Muscle of leg (tissue), 11 donors: ENCODE data around the gene CDPF1. TPM values are rescaled to one million over a fixed set of nuclear protein-coding genes. Genes with fewer than 3 reads are reported as not detected.

ENCODE experiments used
- DNase-seq: peaks from one replicate; pipeline ENCODE4 v3.0.0; 2013
- H3K27ac ChIP-seq: one replicate; pipeline ENCODE4 v1.5.1; 2013; ENCODE audit warnings: mild to moderate bottlenecking, low read length, control low read depth
- H3K27me3 ChIP-seq: one replicate; pipeline ENCODE4 v1.6.1; 2013; ENCODE audit warnings: low read length; ENCODE audit not compliant: control insufficient read depth, insufficient read depth
- H3K36me3 ChIP-seq: one replicate; pipeline ENCODE4 v1.6.1; 2013; ENCODE audit warnings: low read length; ENCODE audit not compliant: control insufficient read depth, insufficient read depth
- H3K4me1 ChIP-seq: one replicate; pipeline ENCODE4 v1.6.1; 2013; ENCODE audit warnings: low read length; ENCODE audit not compliant: control insufficient read depth, insufficient read depth
- H3K4me3 ChIP-seq: one replicate; pipeline ENCODE4 v1.5.1; 2013; ENCODE audit warnings: low read length, control low read depth
- H3K9me3 ChIP-seq: replicated peaks from 2 replicates; pipeline ENCODE4 v1.6.1; 2013; ENCODE audit warnings: low read depth, low read length; ENCODE audit not compliant: control insufficient read depth
- WGBS: methylation state at CpG from one replicate; pipeline ENCODE4 v1.1.5; 2013; ENCODE audit warnings: missing lambda C conversion rate; ENCODE audit not compliant: insufficient coverage; 5-methylcytosine and 5-hydroxymethylcytosine counted together
- polyA plus RNA-seq, 8 donors: library from polyadenylated mRNA; unstranded; fragments of 120-200 nt; gene quantifications; one replicate each; pipeline versions ENCODE4 v1.2.1 to v1.2.3, GENCODE V29; 2013; ENCODE audit warnings: inconsistent platforms in 1 of 8, low replicate concordance in 1 of 8; ENCODE audit not compliant: insufficient read length in 8 of 8, insufficient read depth in 1 of 8
- total RNA-seq: library from RNA; stranded (reverse); fragments of 120-200 nt; gene quantifications from one replicate; pipeline ENCODE4 v1.2.4, GENCODE V29; 2013

CDPF1 gene
- total and polyA plus RNA-seq, 9 donors, result 10.4 to 15.0 (median 13.0) TPM

DNA sequence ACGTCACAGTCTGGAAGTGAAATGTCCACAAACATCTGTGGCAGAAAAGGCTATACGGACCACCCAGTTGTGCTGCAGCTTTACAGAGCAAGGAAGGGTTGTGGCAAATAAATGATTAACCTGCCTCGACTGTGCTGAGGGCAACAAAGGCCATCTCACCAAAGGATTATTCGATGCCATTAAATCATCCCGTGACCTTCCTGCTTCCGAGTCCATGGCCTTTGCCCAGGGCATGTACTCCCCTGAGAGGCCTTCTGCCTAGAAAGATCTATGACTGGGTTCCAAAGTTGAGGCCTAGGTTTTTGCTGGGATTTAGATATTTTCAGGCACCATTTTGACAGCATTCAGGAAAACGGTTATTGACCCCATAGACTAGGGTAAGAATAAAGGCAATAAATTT is 9.2 kb downstream of the CDPF1 start:
- H3K4me1 ChIP-seq, result peaks cover 46% of the 10 kb centered on the region
- H3K27ac ChIP-seq, result no peak overlapping the region

DNA sequence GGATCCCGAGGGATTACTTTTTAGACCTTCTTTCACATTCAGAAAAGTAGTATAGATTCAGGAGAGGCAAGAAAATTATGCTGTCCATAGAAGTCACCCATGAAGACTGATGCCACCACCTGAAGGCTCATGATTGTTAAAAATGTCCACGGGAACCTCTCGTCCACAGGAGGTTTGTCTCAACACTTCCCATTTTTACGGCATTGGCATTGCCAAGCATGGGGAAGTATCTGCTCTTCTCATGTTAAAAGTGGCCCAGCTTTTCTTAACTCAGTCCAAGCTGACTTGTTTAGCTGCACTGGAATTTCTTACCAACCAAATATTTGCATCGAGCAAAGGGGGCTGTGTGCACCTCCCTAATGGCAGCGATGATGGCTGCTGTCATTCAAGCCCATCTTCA is 9.6 kb downstream of the CDPF1 start:
- H3K27me3 ChIP-seq, result no peaks in the 10 kb centered on the region
- no peak for DNase-seq
- H3K9me3 ChIP-seq, result no peaks in the 10 kb centered on the region
- no peak overlapping the region for H3K27ac ChIP-seq
- H3K36me3 ChIP-seq, result peaks cover 59% of the 10 kb centered on the region
- H3K4me1 ChIP-seq, result peaks cover 42% of the 10 kb centered on the region
- H3K4me3 ChIP-seq, result no peak overlapping the region
- WGBS, result 93% methylated on average over 4 of the region's 6 CpGs

More for the DNA sequence above, 9.2 kb downstream of the CDPF1 start:
- H3K36me3 ChIP-seq, result peaks cover 59% of the 10 kb centered on the region
- 74% methylated on average over 6 of the region's 7 CpGs for WGBS
- no peaks in the 10 kb centered on the region for H3K27me3 ChIP-seq
- no peak for DNase-seq
- H3K4me3 ChIP-seq, result no peak overlapping the region
- H3K9me3 ChIP-seq, result no peaks in the 10 kb centered on the region

DNA sequence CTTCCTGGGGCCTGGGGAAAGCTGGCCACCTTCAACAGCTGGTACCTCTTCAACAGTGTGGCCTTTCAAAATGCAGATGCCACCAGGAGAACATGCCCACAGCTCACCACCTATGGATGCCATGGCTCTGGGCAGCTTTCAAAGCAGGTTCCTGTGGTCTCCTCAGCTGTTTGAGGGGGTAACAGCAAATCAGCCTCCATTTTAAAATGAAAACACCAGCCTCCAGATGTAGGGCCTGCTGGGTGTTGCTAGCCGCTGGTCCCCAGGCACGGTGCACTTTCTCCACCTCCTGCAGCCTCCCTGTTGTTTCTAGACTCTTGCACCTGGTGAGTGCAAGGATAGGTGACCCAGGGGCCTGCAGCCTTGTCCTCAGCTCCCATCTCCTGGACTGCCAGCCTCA is 10.0 kb downstream of the CDPF1 start:
- Histone ChIP-seq H3K27ac (peak overlapping the region; percentile 29), H3K4me1 (peaks cover 37% of the 10 kb centered on the region), H3K27me3 (no peaks in the 10 kb centered on the region), H3K9me3 (no peaks in the 10 kb centered on the region), H3K4me3 (no peak overlapping the region), H3K36me3 (peaks cover 62% of the 10 kb centered on the region)
- DNase-seq, result no peak
- 71% methylated on average over 2 of the region's 2 CpGs for WGBS

DNA sequence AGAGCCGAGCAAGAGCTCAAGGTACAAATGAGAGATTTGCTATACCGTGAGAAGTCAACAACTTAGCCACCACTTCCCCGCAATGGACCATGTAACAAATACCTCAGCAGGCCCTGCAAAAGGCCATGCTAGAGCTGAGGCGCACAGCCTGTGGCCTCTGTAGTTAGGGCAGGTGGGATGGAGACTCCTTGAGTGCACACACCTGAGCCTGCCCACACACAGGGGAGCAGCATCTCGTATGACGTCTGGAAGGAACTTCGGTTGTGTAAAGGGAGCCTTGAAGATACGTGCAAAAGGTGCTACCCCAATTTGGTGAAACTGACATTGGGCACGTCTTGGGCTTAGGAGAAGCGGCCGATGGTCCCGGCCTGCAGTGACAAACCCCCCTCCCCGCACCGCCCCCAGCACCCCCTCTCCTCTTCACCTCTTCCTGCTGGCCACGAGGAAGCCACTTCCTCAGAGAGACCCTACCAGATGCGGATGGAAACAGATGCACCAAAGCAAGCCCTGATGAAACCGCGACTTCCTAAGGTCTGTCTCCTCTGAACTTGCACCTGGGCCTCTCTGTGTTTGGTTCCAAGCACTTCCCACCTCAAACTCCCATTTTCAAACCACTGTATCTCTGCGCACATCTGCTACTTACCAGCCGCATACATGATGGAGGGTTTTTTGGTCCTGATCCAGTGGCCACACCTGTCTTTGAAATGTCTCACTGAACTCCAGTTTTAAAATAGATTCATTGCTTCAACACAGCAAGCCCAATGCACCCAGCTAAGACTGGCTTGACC is 10.6 kb downstream of the CDPF1 start:
- H3K4me1 ChIP-seq, result peaks cover 31% of the 10 kb centered on the region
- H3K36me3 ChIP-seq, result peaks cover 60% of the 10 kb centered on the region

DNA sequence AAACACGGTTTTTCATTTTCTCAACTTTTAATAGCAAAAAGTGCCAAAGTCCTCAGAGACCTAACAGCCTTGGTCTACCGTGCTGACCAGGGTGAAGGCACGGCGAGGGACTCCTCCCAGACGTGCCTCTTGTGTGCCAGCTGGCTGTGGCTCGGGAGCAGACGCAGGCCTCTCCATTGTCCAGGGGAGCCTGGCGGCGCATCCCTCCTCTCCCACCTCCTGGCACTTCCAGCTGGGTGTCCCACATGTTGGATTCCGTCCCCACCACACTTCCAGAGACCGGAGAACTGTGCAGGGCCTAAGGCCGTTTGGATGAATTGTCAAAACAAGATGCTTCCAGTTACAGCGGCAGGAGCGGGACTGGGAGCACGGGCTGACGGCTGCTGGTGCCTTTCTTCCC is 11.6 kb downstream of the CDPF1 start:
- 88% methylated on average over 16 of the region's 16 CpGs for WGBS
- Histone ChIP-seq H3K9me3 (no peaks in the 10 kb centered on the region), H3K4me3 (no peak overlapping the region), H3K27me3 (no peaks in the 10 kb centered on the region), H3K4me1 (peaks cover 26% of the 10 kb centered on the region), H3K36me3 (peaks cover 55% of the 10 kb centered on the region), H3K27ac (no peak overlapping the region)
- no peak for DNase-seq

More for the DNA sequence above, 10.6 kb downstream of the CDPF1 start:
- WGBS, result 77% methylated on average over 15 of the region's 20 CpGs
- H3K27ac ChIP-seq, result peak overlapping the region; percentile 29
- H3K27me3 ChIP-seq, result no peaks in the 10 kb centered on the region
- no peak overlapping the region for H3K4me3 ChIP-seq
- no peaks in the 10 kb centered on the region for H3K9me3 ChIP-seq
- DNase-seq, result peak; percentile 42

DNA sequence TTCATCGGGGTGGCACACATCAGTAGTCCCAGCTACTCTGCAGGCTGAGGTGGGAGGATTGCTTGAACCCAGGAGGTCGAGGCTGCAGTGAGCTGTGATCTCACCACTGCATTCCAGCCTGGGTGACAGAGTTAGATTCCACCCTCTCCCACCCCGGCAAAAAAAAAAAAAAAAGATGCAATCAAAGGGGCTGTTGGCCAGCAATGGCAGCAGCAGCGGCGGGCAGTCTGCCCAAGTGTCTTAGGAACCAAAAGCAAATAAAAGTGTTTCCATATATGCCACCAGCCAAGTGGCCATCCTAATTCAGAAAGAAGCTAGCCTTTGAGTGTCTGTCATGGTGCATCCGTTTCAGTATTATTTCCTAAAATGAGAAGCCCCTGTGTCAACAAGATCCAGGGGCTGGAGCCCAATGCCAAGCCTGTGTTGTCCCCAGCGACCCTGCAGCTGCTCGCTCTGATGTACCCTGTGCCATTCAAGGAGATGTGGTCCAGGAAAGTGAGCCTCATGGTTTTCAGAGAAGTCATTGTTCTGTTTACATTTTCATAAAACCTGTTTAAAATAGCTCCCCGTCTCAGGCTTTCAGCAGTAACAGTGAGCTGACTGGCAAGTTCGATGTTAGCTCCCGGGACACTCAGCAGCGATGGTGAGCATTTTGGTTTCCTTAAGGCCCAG is 12.5 kb downstream of the CDPF1 start:
- WGBS, result 92% methylated on average over 10 of the region's 12 CpGs
- H3K36me3 ChIP-seq, result peaks cover 48% of the 10 kb centered on the region
- no peaks in the 10 kb centered on the region for H3K9me3 ChIP-seq
- no peak overlapping the region for H3K4me3 ChIP-seq
- no peak for DNase-seq
- H3K27me3 ChIP-seq, result no peaks in the 10 kb centered on the region
- H3K4me1 ChIP-seq, result peaks cover 26% of the 10 kb centered on the region
- no peak overlapping the region for H3K27ac ChIP-seq

DNA sequence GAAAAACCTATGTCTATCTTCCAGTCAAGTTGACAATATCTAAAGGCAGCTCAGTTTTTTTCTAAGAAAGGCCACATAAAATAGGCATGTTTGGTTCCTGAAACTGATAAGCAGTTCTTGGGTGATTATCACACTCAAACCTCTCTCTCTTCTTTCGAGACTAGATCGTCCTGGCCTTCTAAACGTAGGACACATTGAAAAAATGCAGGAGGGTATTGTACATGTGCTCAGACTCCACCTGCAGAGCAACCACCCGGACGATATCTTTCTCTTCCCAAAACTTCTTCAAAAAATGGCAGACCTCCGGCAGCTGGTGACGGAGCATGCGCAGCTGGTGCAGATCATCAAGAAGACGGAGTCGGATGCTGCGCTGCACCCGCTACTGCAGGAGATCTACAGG is 15.1 kb downstream of the CDPF1 start:
- Histone ChIP-seq H3K4me3 (no peak overlapping the region), H3K36me3 (peaks cover 47% of the 10 kb centered on the region), H3K27ac (no peak overlapping the region), H3K4me1 (peaks cover 15% of the 10 kb centered on the region), H3K27me3 (no peaks in the 10 kb centered on the region), H3K9me3 (no peaks in the 10 kb centered on the region)
- DNase-seq, result no peak
- 94% methylated on average over 8 of the region's 12 CpGs for WGBS

DNA sequence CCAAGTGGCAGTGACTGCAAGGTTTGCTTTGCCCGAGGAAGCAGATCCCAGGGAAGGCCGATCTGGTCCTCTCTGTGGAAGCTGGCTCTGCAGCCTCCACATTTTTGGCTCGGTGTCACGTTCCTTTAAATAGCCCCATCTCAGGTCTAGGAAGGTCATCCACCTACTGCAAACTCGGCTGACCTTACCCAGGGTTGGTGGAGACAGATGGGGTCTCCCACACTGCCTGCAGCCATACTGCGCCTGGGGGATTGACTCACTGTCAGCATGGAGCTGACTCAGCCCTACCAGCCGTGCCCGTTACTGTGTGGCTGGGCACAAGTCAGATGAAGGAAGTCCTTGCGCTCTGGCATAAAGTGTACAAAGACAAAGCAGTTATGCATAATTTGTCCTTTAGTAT is 16.9 kb downstream of the CDPF1 start:
- no peak overlapping the region for H3K27ac ChIP-seq
- no peaks in the 10 kb centered on the region for H3K27me3 ChIP-seq
- no peaks in the 10 kb centered on the region for H3K9me3 ChIP-seq
- no peak overlapping the region for H3K4me3 ChIP-seq
- peak; percentile 70 for DNase-seq
- H3K4me1 ChIP-seq, result peaks cover 7% of the 10 kb centered on the region
- H3K36me3 ChIP-seq, result peaks cover 32% of the 10 kb centered on the region
- WGBS, result 57% methylated on average over 4 of the region's 9 CpGs

DNA sequence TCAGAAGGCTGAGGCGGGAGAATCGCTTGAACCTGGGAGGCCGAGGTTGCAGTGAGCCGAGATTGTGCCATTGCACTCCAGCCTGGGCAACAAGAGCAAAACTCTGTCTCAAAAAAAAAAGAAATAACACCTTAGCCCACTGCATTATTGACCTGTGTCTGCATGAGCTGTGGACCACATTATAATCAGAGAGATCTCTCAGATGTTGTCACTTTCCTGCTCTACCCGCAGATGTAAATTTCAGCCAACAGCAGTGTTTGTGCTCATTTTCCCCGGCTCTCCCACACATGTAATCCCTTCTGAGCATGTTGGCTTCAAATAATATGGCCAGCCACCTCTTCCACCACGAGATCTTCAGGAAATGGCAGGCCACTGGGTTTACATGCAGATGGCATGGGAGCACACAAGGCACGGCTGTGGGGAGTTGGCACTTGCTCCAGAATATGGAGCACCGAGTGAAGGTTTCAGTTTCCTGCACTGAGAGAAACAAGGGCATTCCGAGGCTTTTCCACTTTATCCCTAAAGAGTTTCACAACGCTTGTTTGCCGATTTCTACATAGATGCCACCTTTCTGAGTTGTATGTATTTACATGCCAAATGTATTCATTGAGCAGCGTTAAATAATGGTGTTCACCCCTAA is 19.7 kb downstream of the CDPF1 start:
- Histone ChIP-seq H3K36me3 (peaks cover 21% of the 10 kb centered on the region), H3K27ac (no peak overlapping the region), H3K9me3 (no peaks in the 10 kb centered on the region), H3K4me3 (no peak overlapping the region), H3K27me3 (no peaks in the 10 kb centered on the region), H3K4me1 (peaks cover 3% of the 10 kb centered on the region)
- no peak for DNase-seq
- WGBS, result 86% methylated on average over 8 of the region's 13 CpGs

DNA sequence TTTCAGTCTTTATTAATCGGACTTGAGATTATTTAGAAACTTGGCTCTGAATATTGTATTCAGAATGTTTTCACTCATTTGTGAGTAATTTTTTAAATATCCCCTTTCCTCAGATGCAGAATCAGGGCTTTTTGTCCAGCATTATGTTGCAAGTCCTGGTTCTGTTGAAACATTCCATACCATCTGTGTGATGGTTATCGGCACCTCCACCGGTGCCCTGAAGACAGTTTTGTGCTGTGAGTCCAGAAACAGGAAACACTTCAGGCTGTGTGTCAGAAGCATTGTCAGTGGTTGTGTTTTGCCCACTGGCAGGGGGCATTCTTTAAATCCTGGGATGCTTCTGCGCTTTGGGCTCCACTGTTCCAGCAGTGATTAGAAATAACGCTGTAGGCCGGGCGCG is 20.4 kb downstream of the CDPF1 start:
- WGBS, result 98% methylated on average over 7 of the region's 8 CpGs

More for the DNA sequence above, 20.4 kb downstream of the CDPF1 start:
- peaks cover 3% of the 10 kb centered on the region for H3K4me1 ChIP-seq
- DNase-seq, result no peak
- H3K9me3 ChIP-seq, result no peaks in the 10 kb centered on the region
- no peak overlapping the region for H3K4me3 ChIP-seq
- no peaks in the 10 kb centered on the region for H3K27me3 ChIP-seq
- H3K27ac ChIP-seq, result no peak overlapping the region
- H3K36me3 ChIP-seq, result peaks cover 17% of the 10 kb centered on the region
